ENCODE data around the gene OPTN.
"Not testable (repeated sequence)": the region's sequence is repeated elsewhere in the genome, so short reads cannot be mapped to it uniquely, and the experiment has no call there.

The OPTN gene

GRCh38 chr10:13136651-13137050, 36.7 kb downstream of the OPTN start:
- no peak for DNase-seq

DNA sequence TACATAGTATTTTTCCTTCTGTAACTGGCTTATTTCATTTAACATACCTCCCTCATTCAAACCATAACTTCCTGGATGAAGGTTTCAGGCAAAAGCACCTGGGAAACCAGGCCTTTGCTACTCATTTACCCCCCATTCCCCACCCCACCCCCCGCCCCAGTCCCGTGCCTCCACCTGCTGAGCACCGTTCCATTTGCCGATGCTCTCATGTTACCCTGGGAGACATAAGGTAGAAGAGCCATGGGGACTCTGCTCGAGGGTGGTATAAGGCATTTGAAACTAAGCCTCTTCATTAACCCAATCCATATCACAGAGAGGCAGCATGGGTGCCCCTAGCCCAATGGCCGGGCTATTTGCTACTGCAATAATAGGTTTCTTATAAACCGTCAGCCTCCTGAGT, 39.2 kb downstream of the OPTN start:
- no peak for DNase-seq

GRCh38 chr10:13139676-13140075, 39.7 kb downstream of the OPTN start:
- DNase-seq = no peak

DNA sequence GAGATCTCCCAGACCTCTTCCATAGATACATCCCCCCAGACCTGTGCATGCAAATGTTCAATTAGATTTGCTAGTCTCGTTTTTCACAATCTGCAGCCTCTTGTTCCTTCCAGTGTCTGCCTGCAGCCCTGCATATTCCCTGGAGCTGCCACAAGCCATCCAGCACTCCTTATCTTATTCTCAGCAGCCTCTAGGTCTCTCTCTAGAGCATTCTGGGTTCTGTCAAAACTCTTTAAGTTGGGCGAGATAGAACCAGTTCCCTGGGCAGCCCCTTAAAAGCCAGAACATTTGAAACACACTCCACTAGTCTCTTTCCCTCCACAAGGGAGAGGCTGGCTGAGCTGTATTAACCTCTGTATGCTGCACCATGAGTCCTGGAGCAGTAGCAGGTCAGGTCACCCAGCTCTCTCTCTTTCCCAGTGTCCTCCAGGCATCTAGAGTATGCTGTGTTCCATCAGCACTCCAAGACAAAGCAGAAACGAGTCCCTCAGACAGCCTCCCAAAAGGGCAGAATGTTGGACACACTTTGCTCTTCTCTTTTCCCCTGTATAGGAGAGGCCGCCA, 40.7 kb downstream of the OPTN start:
- no peak for DNase-seq

DNA sequence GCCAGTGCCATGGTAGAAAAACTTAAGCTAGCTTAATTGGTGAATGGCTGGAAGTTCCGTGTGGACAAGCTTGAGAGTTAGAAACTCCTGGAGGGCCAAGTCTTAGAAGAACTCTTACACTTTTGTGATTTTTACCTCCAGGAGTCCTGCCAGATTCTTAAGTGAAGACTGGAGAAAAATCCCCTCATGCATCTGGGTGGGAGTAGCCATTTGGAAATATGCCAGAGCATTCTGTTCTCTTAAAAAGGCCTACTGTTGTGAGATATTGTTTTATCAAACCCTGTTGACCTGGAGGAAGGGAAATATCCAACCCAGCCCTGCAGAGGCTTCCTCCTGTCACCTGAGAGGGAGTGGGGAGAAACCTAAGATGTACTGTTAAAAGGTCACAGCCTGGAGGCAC, 43.8 kb downstream of the OPTN start:
- DNase-seq = no peak

GRCh38 chr10:13144814-13145213, 44.9 kb downstream of the OPTN start:
- DNase-seq = no peak

GRCh38 chr10:13146379-13146778, 46.4 kb downstream of the OPTN start:
- no peak for DNase-seq

- no peak for DNase-seq
Measured at GRCh38 chr10:13147161-13147560, 47.2 kb downstream of the OPTN start.

DNA sequence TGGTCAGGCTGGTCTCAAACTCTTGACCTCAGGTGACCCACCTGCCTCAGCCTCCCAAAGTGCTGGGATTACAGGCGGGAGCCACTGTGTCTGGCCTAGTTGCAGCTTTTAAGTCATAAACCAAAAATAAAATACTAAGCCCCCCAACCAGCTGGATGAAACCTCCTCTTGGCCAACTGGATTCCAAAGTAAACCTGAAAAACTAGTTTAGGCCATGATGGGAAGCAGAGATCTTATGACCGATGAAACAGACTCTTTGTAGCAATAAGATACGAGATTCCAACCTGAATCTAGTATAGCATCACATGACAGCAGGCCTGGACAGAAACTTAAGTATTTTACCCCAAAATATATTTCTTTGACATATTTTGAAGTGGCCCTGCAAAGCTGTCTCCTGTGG, 52.3 kb downstream of the OPTN start:
- no peak for DNase-seq

- not testable (repeated sequence) for DNase-seq
Measured at GRCh38 chr10:13155860-13156259, 55.9 kb downstream of the OPTN start.

DNA sequence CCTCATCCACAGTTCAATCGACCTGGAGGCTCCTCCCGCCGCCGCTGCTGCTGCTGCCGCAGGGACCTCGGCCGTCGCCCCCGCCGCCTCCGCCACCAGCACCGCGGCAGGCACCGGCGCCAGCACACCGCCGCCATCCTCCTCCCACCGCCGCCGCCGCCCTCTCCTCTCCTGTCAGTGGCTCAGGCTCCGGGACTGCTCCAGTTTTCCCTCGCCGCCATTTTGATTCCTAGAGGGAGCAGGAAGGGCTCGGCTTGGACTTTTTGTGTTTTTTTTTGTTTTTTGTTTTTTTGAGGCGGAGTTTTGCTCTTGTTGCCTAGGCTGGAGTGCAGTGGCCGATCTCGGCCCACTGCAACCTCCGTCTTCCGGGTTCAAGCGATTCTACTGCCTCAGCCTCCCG, 58.4 kb downstream of the OPTN start:
- no peak for DNase-seq

DNA sequence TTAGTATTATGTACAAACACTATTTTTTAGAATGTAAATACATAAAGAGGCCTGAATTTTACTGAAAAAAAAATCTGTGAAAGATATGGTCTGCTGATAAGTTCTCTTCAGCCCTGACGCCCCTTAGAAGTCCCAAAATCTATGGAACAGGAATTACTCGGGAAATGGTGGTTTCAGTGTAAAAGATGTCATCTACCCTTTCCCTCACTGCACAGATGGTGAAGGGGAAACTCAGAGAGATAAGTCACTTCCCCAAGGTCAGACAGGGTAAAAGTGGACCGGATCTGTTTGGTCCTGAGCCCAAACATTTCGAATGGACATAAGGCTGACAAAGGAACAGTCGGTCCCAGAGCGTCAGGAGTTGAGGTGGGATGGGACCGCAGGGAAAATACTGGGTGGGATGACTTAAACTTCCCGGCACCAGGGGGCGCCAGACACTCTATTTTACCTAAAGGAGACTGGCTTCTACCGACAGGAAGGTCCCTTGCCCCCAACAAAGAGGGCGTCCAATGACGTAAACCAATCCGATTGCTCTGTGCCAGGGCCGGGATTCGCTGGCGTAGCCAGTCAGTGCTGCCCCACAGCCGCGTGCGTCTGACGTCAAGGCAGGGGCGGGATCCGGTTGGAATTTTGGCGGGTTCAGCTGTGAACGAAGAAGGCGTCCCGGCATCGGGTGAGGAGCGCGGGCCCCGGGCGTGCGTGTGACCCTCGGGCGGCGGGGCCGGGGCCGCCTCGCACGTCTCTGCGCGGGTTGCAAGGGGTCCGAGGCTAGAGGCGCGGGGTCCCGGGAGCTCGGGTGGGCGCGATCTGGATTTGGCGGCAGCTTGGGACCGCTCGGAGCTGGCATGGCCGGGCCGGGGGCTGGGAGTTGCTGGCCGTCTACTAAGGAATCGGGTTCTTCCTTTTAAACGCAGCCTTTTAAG, 61.2 kb downstream of the OPTN start, which contains the start of gene MCM10:
Gene MCM10 (plus strand): TSS at position 625 of the 923 bp plus-strand sequence. CDS start 2,645 bp downstream, outside the sequence.
- DNase-seq = peak; percentile 96

- DNase-seq = no peak
Measured at GRCh38 chr10:13161857-13162271, 61.9 kb downstream of the OPTN start.

- DNase-seq = no peak
Measured at GRCh38 chr10:13163859-13164258, 63.9 kb downstream of the OPTN start.

- no peak for DNase-seq
Measured at GRCh38 chr10:13165177-13165576, 65.2 kb downstream of the OPTN start.

DNA sequence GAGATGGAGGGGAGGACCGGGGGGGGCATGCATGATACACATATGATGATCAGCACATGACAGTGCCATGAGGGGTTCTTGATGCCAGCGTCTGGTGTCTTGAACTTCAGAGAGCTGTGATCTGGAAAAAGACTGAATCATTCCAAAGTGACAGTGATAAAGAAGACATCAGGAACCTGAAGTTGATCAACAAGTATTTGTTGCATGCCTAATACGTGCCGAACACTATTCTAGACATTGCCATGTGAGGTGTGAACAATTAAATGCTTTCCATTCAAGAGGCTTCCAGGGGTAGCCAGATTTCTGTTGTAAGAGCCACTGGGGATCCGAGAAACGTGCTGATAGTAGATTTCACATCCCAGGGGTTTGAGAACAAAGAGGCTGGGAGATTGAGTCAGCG, 67.6 kb downstream of the OPTN start:
- no peak for DNase-seq

GRCh38 chr10:13168781-13169180, 68.8 kb downstream of the OPTN start:
- no peak for DNase-seq

- no peak for DNase-seq
Measured at GRCh38 chr10:13173616-13174015, 73.7 kb downstream of the OPTN start.

DNA sequence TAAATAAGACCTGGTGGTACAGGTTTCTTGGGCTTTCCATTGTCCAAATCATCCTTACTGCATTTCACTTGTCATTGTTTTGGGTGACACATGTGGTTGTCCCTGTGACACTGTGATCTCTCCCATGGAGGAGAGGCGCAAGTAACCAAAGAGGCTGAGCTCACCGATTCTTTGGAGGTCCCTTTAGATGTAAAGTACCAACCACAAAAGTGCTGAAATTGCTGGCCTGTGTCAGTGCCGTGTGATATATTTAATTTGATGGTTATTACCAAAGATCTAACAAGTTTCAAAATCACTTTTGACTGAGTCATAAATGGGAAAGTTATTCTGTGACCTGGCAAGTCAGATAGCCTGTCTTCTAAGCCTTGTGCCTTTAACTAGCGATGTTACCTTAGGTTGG, 80.8 kb downstream of the OPTN start:
- DNase-seq = no peak

DNA sequence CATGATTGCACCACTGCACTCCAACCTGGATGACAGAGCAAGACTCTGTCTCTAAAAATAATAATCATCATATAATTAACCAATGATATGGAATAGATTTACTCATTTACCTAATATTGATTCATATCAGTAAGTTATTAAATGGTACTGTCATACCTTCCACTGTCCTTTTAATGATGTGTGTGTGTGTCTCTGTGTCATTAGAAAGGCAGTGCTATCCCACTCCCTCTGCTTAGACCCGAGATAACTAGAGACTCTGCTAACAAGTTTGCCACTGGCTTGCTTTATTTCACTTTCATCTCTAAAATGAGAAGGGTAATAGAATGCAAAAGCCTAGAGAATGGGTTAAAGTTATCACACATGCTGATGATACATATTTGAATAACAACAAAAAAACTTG, 82.5 kb downstream of the OPTN start:
- DNase-seq = no peak

DNA sequence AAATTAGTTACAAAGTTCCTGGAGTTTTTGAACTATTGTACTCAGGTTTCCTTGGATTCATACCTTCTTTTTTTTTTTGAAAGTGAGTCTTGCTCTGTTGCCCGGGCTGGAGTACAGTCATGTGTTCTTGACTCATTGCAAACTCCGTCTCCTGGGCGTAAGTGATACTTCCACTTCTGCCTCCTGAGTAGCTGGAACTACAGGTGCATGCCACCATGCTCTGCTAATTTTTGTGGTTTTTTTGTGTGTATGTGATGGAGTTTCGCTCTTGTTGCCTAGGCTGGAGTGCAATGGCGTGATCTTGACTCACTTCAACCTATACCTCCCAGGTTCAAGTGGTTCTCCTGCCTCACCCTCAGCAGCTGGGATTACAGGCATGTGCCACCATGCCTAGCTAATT, 83.7 kb downstream of the OPTN start:
- no peak for DNase-seq

GRCh38 chr10:13184276-13184675, 84.3 kb downstream of the OPTN start:
- DNase-seq = no peak

- no peak for DNase-seq
Measured at GRCh38 chr10:13184730-13185514, 85.0 kb downstream of the OPTN start.

DNA sequence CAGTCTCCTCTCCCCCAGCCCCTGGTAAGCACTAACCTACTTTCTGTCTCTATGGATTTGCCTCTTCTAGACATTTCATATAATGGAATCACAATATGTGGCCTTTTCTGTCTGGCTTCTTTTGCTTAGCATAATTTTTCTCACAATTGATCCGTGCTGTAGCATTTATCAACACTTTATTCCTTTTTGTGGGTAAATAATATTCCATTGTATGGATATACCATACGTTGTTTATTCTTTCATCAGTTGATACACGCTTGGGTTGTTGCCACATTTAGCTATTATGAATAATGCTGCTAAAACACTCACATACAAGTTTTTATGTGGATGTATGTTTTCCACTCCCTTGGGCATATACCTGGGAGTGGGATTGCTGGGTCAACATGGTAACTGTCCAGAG, 87.2 kb downstream of the OPTN start:
- no peak for DNase-seq

Measured in effector CD8-positive, alpha-beta T cell (primary cell).